Activated B cell treated with CpG ODN at 0.5 μM for 24 hours (primary cell): Measurements from ENCODE around the gene EFNA5. TPM values are rescaled to one million over a fixed set of nuclear protein-coding genes. Genes with fewer than 3 reads are reported as not detected.

ENCODE experiments used
- ATAC-seq: fragments of 200-7000 bp; cut with Tn5 transposase; one replicate; pipeline ENCODE4 v1.10.0; 2021; ENCODE audit warnings: low read depth, mild to moderate bottlenecking, moderate library complexity
- CTCF ChIA-PET: fragments of 350-600 bp; sonication (Branson Sonifier 250); formaldehyde crosslinking; loops from one replicate; lab custom pipeline; 2021; ENCODE audit warnings: antibody characterized with exemption; lab: Charles Lee
- POLR2A ChIA-PET: fragments of 350-600 bp; sonication (Branson Sonifier 250); formaldehyde crosslinking; loops from one replicate; lab custom pipeline; 2021; ENCODE audit warnings: antibody characterized with exemption; lab: Charles Lee
- DNase-seq: peaks from one replicate; pipeline ENCODE4 v3.0.0; 2022
- H3K27ac Mint-ChIP-seq: one replicate; pipeline ENCODE4 v1.8.0; 2020; ENCODE audit warnings: mixed read lengths
- H3K27me3 Mint-ChIP-seq: one replicate; pipeline ENCODE4 v1.8.0; 2021; ENCODE audit warnings: mixed read lengths
- H3K36me3 Mint-ChIP-seq: one replicate; pipeline ENCODE4 v1.8.0; 2021; ENCODE audit warnings: low read depth, mixed read lengths
- H3K4me1 Mint-ChIP-seq: one replicate; pipeline ENCODE4 v1.8.0; 2021; ENCODE audit warnings: mixed read lengths
- H3K4me3 Mint-ChIP-seq: one replicate; pipeline ENCODE4 v1.8.0; 2020; ENCODE audit warnings: mild to moderate bottlenecking, mixed read lengths
- H3K9me3 Mint-ChIP-seq: one replicate; pipeline ENCODE4 v1.8.0; 2020; ENCODE audit warnings: mixed read lengths
- intact Hi-C: fragments of 100-400 bp; cut with micrococcal nuclease; formaldehyde crosslinking; loops from one replicate; pipeline ENCODE4 v1.15.1; 2024
- total RNA-seq: library from RNA; stranded (reverse); gene quantifications from 2 replicates; pipeline ENCODE4 v1.2.3, GENCODE V29; 2022
- TF ChIP-seq, protein P1 (sequence below): fragments of 200-600 bp; IDR thresholded peaks from one replicate; pipeline ENCODE4 v1.8.0; 2022; ENCODE audit warnings: antibody characterized with exemption, mild to moderate bottlenecking

The EFNA5 gene
- total RNA-seq, 1 donor from 2014 or later, result not detected

GRCh38 chr5:107474361-107474715 is 196.4 kb downstream of the EFNA5 start:
- Mint-ChIP-seq H3K27ac (no peak overlapping the region), H3K36me3 (no peaks in the 10 kb centered on the region), H3K4me1 (peaks cover 2% of the 10 kb centered on the region), H3K9me3 (no peaks in the 10 kb centered on the region), H3K4me3 (no peak overlapping the region), H3K27me3 (no peaks in the 10 kb centered on the region)
- intact Hi-C loops, result no loop called here
- ChIA-PET POLR2A (no interaction called here), CTCF (no interaction called here)
- TF ChIP-seq, protein P1, sequence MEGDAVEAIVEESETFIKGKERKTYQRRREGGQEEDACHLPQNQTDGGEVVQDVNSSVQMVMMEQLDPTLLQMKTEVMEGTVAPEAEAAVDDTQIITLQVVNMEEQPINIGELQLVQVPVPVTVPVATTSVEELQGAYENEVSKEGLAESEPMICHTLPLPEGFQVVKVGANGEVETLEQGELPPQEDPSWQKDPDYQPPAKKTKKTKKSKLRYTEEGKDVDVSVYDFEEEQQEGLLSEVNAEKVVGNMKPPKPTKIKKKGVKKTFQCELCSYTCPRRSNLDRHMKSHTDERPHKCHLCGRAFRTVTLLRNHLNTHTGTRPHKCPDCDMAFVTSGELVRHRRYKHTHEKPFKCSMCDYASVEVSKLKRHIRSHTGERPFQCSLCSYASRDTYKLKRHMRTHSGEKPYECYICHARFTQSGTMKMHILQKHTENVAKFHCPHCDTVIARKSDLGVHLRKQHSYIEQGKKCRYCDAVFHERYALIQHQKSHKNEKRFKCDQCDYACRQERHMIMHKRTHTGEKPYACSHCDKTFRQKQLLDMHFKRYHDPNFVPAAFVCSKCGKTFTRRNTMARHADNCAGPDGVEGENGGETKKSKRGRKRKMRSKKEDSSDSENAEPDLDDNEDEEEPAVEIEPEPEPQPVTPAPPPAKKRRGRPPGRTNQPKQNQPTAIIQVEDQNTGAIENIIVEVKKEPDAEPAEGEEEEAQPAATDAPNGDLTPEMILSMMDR, result no peak
- DNase-seq (no peak), ATAC-seq (no peak)

DNA sequence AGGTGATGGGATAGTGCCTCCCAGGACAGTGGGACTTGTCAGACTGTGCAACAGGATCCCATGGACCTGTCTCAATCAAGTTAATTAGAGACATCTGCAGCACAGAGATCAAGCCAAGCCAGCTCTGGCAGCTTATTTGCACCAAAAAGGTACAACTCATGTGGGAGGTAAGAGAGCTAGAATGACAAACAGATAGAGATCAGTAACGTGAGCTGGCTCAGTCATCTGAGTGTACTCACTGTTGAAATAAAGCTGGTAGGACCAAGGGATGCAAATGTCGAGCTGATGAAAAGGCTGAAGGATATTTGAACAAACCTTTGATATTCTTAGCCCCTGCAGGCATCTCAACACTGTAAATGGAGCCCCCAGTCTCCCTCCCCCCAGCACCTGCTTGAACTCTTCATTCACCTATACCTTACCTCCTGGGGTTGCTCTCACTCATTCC is 198.1 kb downstream of the EFNA5 start:
- DNase-seq (no peak), ATAC-seq (no peak)
- Mint-ChIP-seq H3K9me3 (no peaks in the 10 kb centered on the region), H3K27me3 (no peaks in the 10 kb centered on the region), H3K4me3 (no peak overlapping the region), H3K27ac (no peak overlapping the region), H3K4me1 (peaks cover 3% of the 10 kb centered on the region), H3K36me3 (no peaks in the 10 kb centered on the region)
- intact Hi-C loops, result no loop called here
- CTCF ChIA-PET, result no interaction called here
- TF ChIP-seq, protein P1, result no peak
- POLR2A ChIA-PET, result no interaction called here

DNA sequence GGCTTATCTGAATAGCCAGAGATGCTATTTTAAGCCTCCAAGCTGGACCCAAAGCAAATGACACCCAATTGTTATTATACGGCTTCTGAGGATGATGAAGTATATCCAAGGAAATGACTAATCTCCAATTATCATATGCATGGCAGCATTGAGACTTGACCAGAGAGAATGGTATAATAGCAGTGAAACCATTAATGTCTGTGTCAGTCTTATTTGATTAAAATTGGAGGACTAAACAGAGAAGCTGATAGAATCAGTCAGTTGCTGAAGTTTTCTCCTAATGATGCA is 200.5 kb downstream of the EFNA5 start:
- H3K4me3 Mint-ChIP-seq, result no peak overlapping the region
- no peaks in the 10 kb centered on the region for H3K27me3 Mint-ChIP-seq

DNA sequence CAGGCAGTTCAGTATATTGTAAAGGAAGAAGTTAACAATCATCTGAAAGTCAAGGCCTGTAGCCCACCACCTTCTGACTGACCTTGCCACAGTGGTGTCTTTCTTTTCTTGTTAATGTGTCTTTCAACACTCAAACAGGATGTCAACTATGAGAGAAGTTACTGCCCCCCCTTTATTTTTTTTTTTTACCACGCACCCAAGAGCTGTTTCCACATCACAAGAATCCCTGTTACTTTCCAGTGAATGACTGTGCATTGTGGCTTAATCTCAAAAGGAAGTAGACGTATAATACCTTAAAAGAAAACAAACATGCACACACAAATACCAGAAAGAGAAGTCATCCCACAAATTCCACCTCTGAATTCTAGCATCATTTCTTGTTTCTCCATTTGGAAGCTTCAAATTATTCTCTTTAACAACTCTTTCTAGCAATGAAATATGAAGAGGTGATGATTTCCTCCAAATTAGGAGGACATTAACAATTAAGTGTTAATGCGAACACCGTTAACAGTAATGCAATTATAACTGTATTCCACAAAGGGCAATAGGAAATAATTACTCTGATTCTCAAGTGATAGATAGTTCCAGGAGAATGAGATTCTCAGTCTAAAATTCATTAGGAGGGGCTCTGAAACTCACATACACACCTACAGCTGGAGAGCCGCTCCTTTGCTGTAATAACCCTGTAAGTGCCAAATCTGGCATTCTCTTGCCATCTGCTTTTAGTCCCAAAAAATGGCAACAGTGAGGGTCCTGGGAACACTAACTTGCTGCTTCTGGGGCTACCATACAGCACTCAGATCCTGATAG is 201.0 kb downstream of the EFNA5 start:
- peaks cover 3% of the 10 kb centered on the region for H3K4me1 Mint-ChIP-seq
- CTCF ChIA-PET, result no interaction called here

More for the DNA sequence above, 200.5 kb downstream of the EFNA5 start:
- POLR2A ChIA-PET, result no interaction called here
- Mint-ChIP-seq H3K4me1 (peaks cover 3% of the 10 kb centered on the region), H3K36me3 (no peaks in the 10 kb centered on the region), H3K27ac (no peak overlapping the region), H3K9me3 (no peaks in the 10 kb centered on the region)
- DNase-seq (no peak), ATAC-seq (no peak)
- intact Hi-C loops, result no loop called here
- CTCF ChIA-PET, result no interaction called here
- TF ChIP-seq, protein P1, result no peak

DNA sequence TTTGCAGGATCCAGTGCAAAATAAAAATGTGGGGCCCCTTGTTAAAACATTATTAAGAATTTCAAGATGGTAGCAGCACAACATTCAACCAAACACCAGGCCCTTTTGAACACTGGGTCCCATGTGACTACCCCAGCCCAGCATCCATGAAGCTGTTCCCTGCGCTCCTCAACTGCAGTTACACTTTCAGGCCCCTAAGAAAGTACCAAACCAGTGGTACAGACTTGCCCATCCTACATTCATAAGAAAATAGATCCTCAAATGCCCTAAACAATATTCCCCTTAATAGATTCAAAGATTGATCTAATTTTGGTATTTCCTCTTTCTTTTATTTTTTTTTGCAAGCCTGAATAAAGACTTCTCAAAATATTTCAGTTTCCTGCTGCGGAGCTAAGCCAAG is 201.7 kb downstream of the EFNA5 start:
- no peaks in the 10 kb centered on the region for H3K36me3 Mint-ChIP-seq
- no peak overlapping the region for H3K4me3 Mint-ChIP-seq
- DNase-seq, result no peak
- intact Hi-C loops, result no loop called here
- ChIA-PET POLR2A (no interaction called here), CTCF (no interaction called here)
- TF ChIP-seq, protein P1, result no peak
- H3K27ac Mint-ChIP-seq, result no peak overlapping the region
- H3K27me3 Mint-ChIP-seq, result no peaks in the 10 kb centered on the region
- peaks cover 3% of the 10 kb centered on the region for H3K4me1 Mint-ChIP-seq
- H3K9me3 Mint-ChIP-seq, result no peaks in the 10 kb centered on the region
- ATAC-seq, result no peak

More for the DNA sequence above, 201.0 kb downstream of the EFNA5 start:
- POLR2A ChIA-PET, result no interaction called here
- Mint-ChIP-seq H3K27me3 (no peaks in the 10 kb centered on the region), H3K9me3 (no peaks in the 10 kb centered on the region), H3K36me3 (no peaks in the 10 kb centered on the region), H3K27ac (no peak overlapping the region), H3K4me3 (no peak overlapping the region)
- intact Hi-C loops, result no loop called here
- DNase-seq (no peak), ATAC-seq (no peak)
- TF ChIP-seq, protein P1, result no peak
